HCT116 (cell line): Measurements from ENCODE around the gene DOCK10. TPM values are rescaled to one million over a fixed set of nuclear protein-coding genes. Genes with fewer than 3 reads are reported as not detected.

Source experiments
- ATAC-seq: fragments of 200-7000 bp; cut with Tn5 transposase; 2 replicates; pipeline ENCODE4 v1.9.1; 2020; ENCODE audit warnings: mild to moderate bottlenecking, moderate library complexity
- BruUV-seq: library from RNA; stranded (reverse); fragments of 400-500 nt; replicated peaks from 2 replicates; lab custom pipeline; 2021; lab: Mats Ljungman, UMichigan
- CTCF ChIA-PET: fragments of 300-600 bp; sonication (Branson Sonifier 250); formaldehyde crosslinking; loops from one replicate; lab custom pipeline; 2021; ENCODE audit warnings: antibody characterized with exemption; lab: Charles Lee
- POLR2A ChIA-PET: fragments of 300-600, 350-600 bp; sonication (Branson Sonifier 250); formaldehyde crosslinking; loops from one replicate; lab custom pipeline; 2021; ENCODE audit warnings: antibody characterized with exemption; lab: Charles Lee
- RAD21 ChIA-PET, 2 experiments: fragments of 300-600 bp; sonication (Branson Sonifier 250); formaldehyde crosslinking; loops; one replicate each; lab custom pipeline; 2023; ENCODE audit warnings: low total read pairs in 2 of 2; ENCODE audit not compliant: uncharacterized antibody in 2 of 2, unreplicated experiment in 2 of 2, low non-redundant PET in 1 of 2; lab: Charles Lee
- DNase-seq: peaks from one replicate; pipeline ENCODE4 v3.0.0-alpha.2; 2010; ENCODE audit warnings: low read depth, low spot score
- H2AFZ ChIP-seq: fragments of 200-600 bp; shearing (Covaris generic), sonication (generic); 2 replicates; pipeline ENCODE4 v1.6.1; 2017; ENCODE audit warnings: low read depth, mixed run types, mixed read lengths, antibody characterized with exemption, low read length; ENCODE audit not compliant: poor library complexity, severe bottlenecking
- H3K27ac ChIP-seq: 2 replicates; pipeline ENCODE4 v1.5.1; 2012; ENCODE audit warnings: low read depth, low read length
- H3K27me3 ChIP-seq: fragments of 200-600 bp; sonication (generic); 2 replicates; pipeline ENCODE4 v1.6.1; 2016; ENCODE audit warnings: mixed run types, low read length, mixed read lengths; ENCODE audit not compliant: insufficient read depth
- H3K36me3 ChIP-seq, 2 experiments: fragments of 200-500 bp in 1 of 2; fragments of 200-600 bp in 1 of 2; sonication (Bioruptor generic) in 1 of 2; sonication (generic) in 1 of 2; 2 replicates each; pipeline versions ENCODE4 v1.5.1 to v1.6.1; 2014 to 2016; ENCODE audit warnings: low read length in 2 of 2, inconsistent platforms in 1 of 2, mixed read lengths in 1 of 2, mixed run types in 1 of 2; ENCODE audit not compliant: insufficient read depth in 2 of 2, control insufficient read depth in 1 of 2
- H3K4me1 ChIP-seq, 2 experiments: fragments of 200-600 bp in 1 of 2; sonication (generic) in 1 of 2; 2 replicates each; pipeline versions ENCODE4 v1.5.1 to v1.6.1; 2012 to 2017; ENCODE audit warnings: low read length in 2 of 2, inconsistent platforms in 1 of 2, mild to moderate bottlenecking in 1 of 2, mixed read lengths in 1 of 2, mixed run types in 1 of 2, moderate library complexity in 1 of 2; ENCODE audit not compliant: insufficient read depth in 2 of 2, control insufficient read depth in 1 of 2
- H3K4me2 ChIP-seq: fragments of 200-600 bp; sonication (generic); 2 replicates; pipeline ENCODE4 v1.6.1; 2017; ENCODE audit warnings: mixed run types, low read length, mixed read lengths
- H3K4me3 ChIP-seq, 2 experiments: fragments of 200-600 bp in 1 of 2; sonication (generic) in 1 of 2; replicated peaks in 1 of 2; 2 replicates each; pipeline ENCODE4 v1.5.1; 2011 to 2016; ENCODE audit warnings: low read length in 2 of 2, control low read depth in 1 of 2, low read depth in 1 of 2, mild to moderate bottlenecking in 1 of 2, mixed read lengths in 1 of 2, mixed run types in 1 of 2
- H3K79me2 ChIP-seq: fragments of 200-600 bp; sonication (generic); 2 replicates; pipeline ENCODE4 v1.6.1; 2017; ENCODE audit warnings: mild to moderate bottlenecking, mixed run types, low read length, moderate library complexity, mixed read lengths; ENCODE audit not compliant: insufficient read depth
- H3K9ac ChIP-seq: fragments of 200-600 bp; sonication (generic); 2 replicates; pipeline ENCODE4 v1.6.1; 2016; ENCODE audit warnings: low read length, mixed read lengths
- H3K9me2 ChIP-seq: fragments of 200-600 bp; sonication (generic), shearing (Covaris generic); 2 replicates; pipeline ENCODE4 v1.6.1; 2017; ENCODE audit warnings: mixed run types, mild to moderate bottlenecking, moderate library complexity; ENCODE audit not compliant: insufficient read depth
- H3K9me3 ChIP-seq, 2 experiments: fragments of 200-500 bp in 1 of 2; fragments of 200-600 bp in 1 of 2; sonication (Bioruptor generic) in 1 of 2; sonication (generic) in 1 of 2; 2 replicates each; pipeline ENCODE4 v1.6.1; 2014 to 2017; ENCODE audit warnings: low read length in 2 of 2, mixed read lengths in 2 of 2, inconsistent platforms in 1 of 2, low read depth in 1 of 2, mild to moderate bottlenecking in 1 of 2, mixed run types in 1 of 2, moderate library complexity in 1 of 2; ENCODE audit not compliant: control insufficient read depth in 1 of 2, insufficient read depth in 1 of 2
- H4K20me1 ChIP-seq: fragments of 200-600 bp; sonication (generic), shearing (Covaris generic); 2 replicates; pipeline ENCODE4 v1.6.1; 2017; ENCODE audit warnings: mixed run types, mild to moderate bottlenecking, moderate library complexity; ENCODE audit not compliant: insufficient read depth
- ATF3 ChIP-seq: IDR thresholded peaks from 2 replicates; pipeline ENCODE4 v1.6.1; 2012
- CEBPB ChIP-seq: IDR thresholded peaks from 2 replicates; pipeline ENCODE4 v1.6.1; 2012; ENCODE audit warnings: low read depth
- EGR1 ChIP-seq: IDR thresholded peaks from 2 replicates; pipeline ENCODE4 v1.6.1; 2012; ENCODE audit warnings: low read depth
- ELF1 ChIP-seq: IDR thresholded peaks from 2 replicates; pipeline ENCODE4 v1.6.1; 2012; ENCODE audit warnings: low read depth, borderline replicate concordance
- POLR2AphosphoS5 ChIP-seq: IDR thresholded peaks from 2 replicates; pipeline ENCODE4 v1.6.1; 2011; ENCODE audit warnings: mild to moderate bottlenecking, low read depth, low read length, moderate library complexity
- RAD21 ChIP-seq: IDR thresholded peaks from 2 replicates; pipeline ENCODE4 v1.6.1; 2012; ENCODE audit warnings: low read depth, mild to moderate bottlenecking
- REST ChIP-seq: IDR thresholded peaks from 2 replicates; pipeline ENCODE4 v1.6.1; 2012; ENCODE audit warnings: low read depth
- SIN3A ChIP-seq: IDR thresholded peaks from 2 replicates; pipeline ENCODE4 v1.6.1; 2012; ENCODE audit warnings: low read depth
- SRF ChIP-seq: IDR thresholded peaks from 2 replicates; pipeline ENCODE4 v1.6.1; 2012; ENCODE audit warnings: low read depth
- ZFX ChIP-seq: fragments of 450-650 bp; IDR thresholded peaks from 2 replicates; pipeline ENCODE4 v1.6.1; 2017
- ZNF274 ChIP-seq: fragments of 200-500 bp; sonication (Bioruptor generic); IDR thresholded peaks from 2 replicates; pipeline ENCODE4 v1.6.1; 2014; ENCODE audit warnings: mild to moderate bottlenecking, low read depth, low read length, inconsistent platforms
- intact Hi-C: fragments of 100-400 bp; cut with micrococcal nuclease; formaldehyde crosslinking; loops from 2 replicates; pipeline ENCODE4 v1.10.0; 2022
- total RNA-seq: library from RNA; stranded (reverse); gene quantifications from one replicate; pipeline ENCODE4 v1.2.1, GENCODE V29; 2021; ENCODE audit not compliant: unreplicated experiment

Gene DOCK10
- total RNA-seq, 1 experiment from 2014 or later: 0.54 TPM

- RAD21 ChIA-PET: no interaction called here
- no peak overlapping the region for H3K27ac ChIP-seq
- no peaks in the 10 kb centered on the region for H3K36me3 ChIP-seq
- ATAC-seq (no peak), DNase-seq (no peak)
- CTCF ChIA-PET: no interaction called here
- H2AFZ ChIP-seq: no peak overlapping the region
- H3K9ac ChIP-seq: no peak overlapping the region
- no peaks in the 10 kb centered on the region for H4K20me1 ChIP-seq
- H3K4me1 ChIP-seq: no peaks in the 10 kb centered on the region
- no peaks in the 10 kb centered on the region for H3K9me3 ChIP-seq
- H3K4me3 ChIP-seq: no peak overlapping the region
- no peaks in the 10 kb centered on the region for H3K27me3 ChIP-seq
- BruUV-seq: no TSS peak
- TF ChIP-seq ATF3 (no peak), ZFX (no peak), POLR2AphosphoS5 (no peak), CEBPB (no peak), ZNF274 (no peak), EGR1 (no peak), SIN3A (no peak), REST (no peak), ELF1 (no peak), RAD21 (no peak), SRF (no peak)
- H3K9me2 ChIP-seq: no peaks in the 10 kb centered on the region; the same call in 1 of the 2 replicates
- POLR2A ChIA-PET: no interaction called here
- H3K79me2 ChIP-seq: no peaks in the 10 kb centered on the region
- intact Hi-C loops: no loop called here
- H3K4me2 ChIP-seq: no peak overlapping the region
Measured at GRCh38 chr2:224716921-224717320, 325.3 kb downstream of the DOCK10 start.
